ENCODE measurements around the gene HOXB3. TPM values are rescaled to one million over a fixed set of nuclear protein-coding genes. Genes with fewer than 3 reads are reported as not detected.

The HOXB3 gene
- polyA plus RNA-seq, 1 donor from 2014 or later, result not detected

DNA sequence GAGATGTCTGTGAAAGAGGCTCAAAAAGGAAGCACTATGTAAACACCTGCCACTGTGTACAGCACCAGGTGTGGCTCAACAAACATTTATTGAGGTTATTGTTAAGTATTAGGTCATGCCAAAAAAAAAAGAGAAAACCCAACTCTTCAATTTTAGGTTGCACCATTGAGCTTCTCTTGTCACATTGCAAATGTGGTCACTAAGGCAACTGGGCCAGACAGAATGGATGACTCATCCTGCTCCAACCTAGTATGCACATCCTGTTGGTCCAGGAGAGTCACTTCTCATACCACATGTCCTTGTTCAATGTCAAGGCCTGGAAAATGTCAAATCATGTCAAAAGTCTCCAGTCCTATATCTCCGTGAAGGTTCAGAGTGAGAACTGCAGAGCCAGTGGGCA lies 84.3 kb downstream of the HOXB3 start:
- Histone ChIP-seq H3K27ac (ENCODE audit: low read length) (no peak overlapping the region), H3K9me3 (ENCODE audit: low read length) (no peaks in the 10 kb centered on the region), H3K4me2 (ENCODE audit: low read length) (no peak overlapping the region), H3K36me3 (ENCODE audit: insufficient read depth, low read length) (no peaks in the 10 kb centered on the region), H3K4me3 (ENCODE audit: low read length) (no peak overlapping the region), H3K9me2 (ENCODE audit: insufficient read depth, low read length) (no peaks in the 10 kb centered on the region), H2AFZ (ENCODE audit: low read depth, low read length) (no peak overlapping the region), H3K79me2 (replicated peaks; ENCODE audit: insufficient read depth, low read length) (no peaks in the 10 kb centered on the region), H3K27me3 (ENCODE audit: insufficient read depth, low read depth, low read length) (peaks cover 42% of the 10 kb centered on the region), H3F3A (ENCODE audit: insufficient read depth, low read length, poor library complexity, severe bottlenecking) (no peaks in the 10 kb centered on the region), H3K9ac (ENCODE audit: low read length) (no peak overlapping the region), H4K20me1 (ENCODE audit: insufficient read depth) (no peaks in the 10 kb centered on the region)
- TF ChIP-seq CTCF (IDR thresholded peaks at IDR 0.05; ENCODE audit: poor library complexity, severe bottlenecking) (no peak), POLR2AphosphoS5 (IDR thresholded peaks at IDR 0.05) (no peak), RAD21 (conservative IDR thresholded peaks at IDR 0.05) (no peak), MXI1 (conservative IDR thresholded peaks at IDR 0.05; ENCODE audit: poor library complexity, severe bottlenecking) (no peak), REST (IDR thresholded peaks at IDR 0.05; ENCODE audit: borderline replicate concordance) (no peak), EZH2 (IDR thresholded peaks at IDR 0.05; ENCODE audit: borderline replicate concordance, insufficient read depth, low read length, poor library complexity, severe bottlenecking) (no peak), SMC3 (conservative IDR thresholded peaks at IDR 0.05; ENCODE audit: poor library complexity) (no peak), EP300 (conservative IDR thresholded peaks at IDR 0.05; ENCODE audit: poor library complexity, severe bottlenecking) (no peak), TAF1 (IDR thresholded peaks at IDR 0.05; ENCODE audit: low read depth) (no peak)

DNA sequence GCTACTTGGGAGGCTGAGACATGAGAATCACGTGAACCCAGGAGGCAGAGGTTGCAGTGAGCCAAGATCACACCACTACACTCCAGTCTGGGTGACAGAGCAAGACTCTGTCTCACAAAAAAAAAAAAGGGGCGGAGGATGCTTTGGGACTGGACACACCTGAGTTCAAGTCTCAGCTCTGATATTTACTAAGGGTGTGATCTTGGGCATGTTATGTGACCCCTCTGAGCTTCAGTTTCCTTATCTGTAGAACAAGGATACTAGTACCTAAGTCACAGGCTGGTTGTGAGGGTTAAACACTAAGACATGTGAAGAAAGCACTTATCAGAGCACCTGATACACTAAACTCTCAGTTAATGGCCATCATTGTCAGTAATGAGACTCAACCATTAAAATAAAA lies 85.1 kb downstream of the HOXB3 start:
- Histone ChIP-seq H3K9me3 (ENCODE audit: low read length) (no peaks in the 10 kb centered on the region), H3K27me3 (ENCODE audit: insufficient read depth, low read depth, low read length) (peaks cover 42% of the 10 kb centered on the region)

More for the DNA sequence above, 85.1 kb downstream of the HOXB3 start:
- no peaks in the 10 kb centered on the region for H3F3A ChIP-seq (ENCODE audit: insufficient read depth, low read length, poor library complexity, severe bottlenecking)
- H2AFZ ChIP-seq (ENCODE audit: low read depth, low read length), result no peak overlapping the region
- no peak overlapping the region for H3K27ac ChIP-seq (ENCODE audit: low read length)
- H4K20me1 ChIP-seq (ENCODE audit: insufficient read depth), result no peaks in the 10 kb centered on the region
- no peaks in the 10 kb centered on the region for H3K36me3 ChIP-seq (ENCODE audit: insufficient read depth, low read length)
- no peak overlapping the region for H3K4me3 ChIP-seq (ENCODE audit: low read length)
- no peaks in the 10 kb centered on the region for H3K9me2 ChIP-seq (ENCODE audit: insufficient read depth, low read length)
- no peak overlapping the region for H3K4me2 ChIP-seq (ENCODE audit: low read length)
- no peak overlapping the region for H3K9ac ChIP-seq (ENCODE audit: low read length)
- TF ChIP-seq EZH2 (IDR thresholded peaks at IDR 0.05; ENCODE audit: borderline replicate concordance, insufficient read depth, low read length, poor library complexity, severe bottlenecking), result no peak
- no peak for TF ChIP-seq SMC3 (conservative IDR thresholded peaks at IDR 0.05; ENCODE audit: poor library complexity)
- TF ChIP-seq TAF1 (IDR thresholded peaks at IDR 0.05; ENCODE audit: low read depth), result no peak
- TF ChIP-seq REST (IDR thresholded peaks at IDR 0.05; ENCODE audit: borderline replicate concordance), result no peak
- no peak for TF ChIP-seq CTCF (IDR thresholded peaks at IDR 0.05; ENCODE audit: poor library complexity, severe bottlenecking)
- TF ChIP-seq EP300 (conservative IDR thresholded peaks at IDR 0.05; ENCODE audit: poor library complexity, severe bottlenecking), result no peak
- no peak for TF ChIP-seq RAD21 (conservative IDR thresholded peaks at IDR 0.05)
- no peak for TF ChIP-seq MXI1 (conservative IDR thresholded peaks at IDR 0.05; ENCODE audit: poor library complexity, severe bottlenecking)
- no peak for TF ChIP-seq POLR2AphosphoS5 (IDR thresholded peaks at IDR 0.05)
- H3K79me2 ChIP-seq (replicated peaks; ENCODE audit: insufficient read depth, low read length), result no peaks in the 10 kb centered on the region

Data from neural cell (in vitro differentiated cells).